Fibroblast of lung (primary cell): ENCODE results near the gene WDPCP. TPM values are rescaled to one million over a fixed set of nuclear protein-coding genes. Genes with fewer than 3 reads are reported as not detected.

Experiments
- DNase-seq, 2 donors: peaks; one replicate each; pipeline versions ENCODE4 v3.0.0 to v3.0.0-alpha.2; 2010; ENCODE audit warnings: low read depth in 2 of 2
- H2AFZ ChIP-seq: 2 replicates; pipeline ENCODE4 v1.5.1; 2012; ENCODE audit warnings: low read length, control low read depth, inconsistent platforms
- H3K27ac ChIP-seq: 2 replicates; pipeline ENCODE4 v1.5.1; 2011; ENCODE audit warnings: low read length, control low read depth; ENCODE audit not compliant: insufficient read depth
- H3K27me3 ChIP-seq: 2 replicates; pipeline ENCODE4 v1.5.1; 2011; ENCODE audit warnings: mild to moderate bottlenecking, low read length; ENCODE audit not compliant: control insufficient read depth, insufficient read depth
- H3K36me3 ChIP-seq: 2 replicates; pipeline ENCODE4 v1.5.1; 2011; ENCODE audit warnings: low read length; ENCODE audit not compliant: control insufficient read depth, insufficient read depth
- H3K4me1 ChIP-seq: 2 replicates; pipeline ENCODE4 v1.5.1; 2011; ENCODE audit warnings: low read length; ENCODE audit not compliant: control insufficient read depth, insufficient read depth; ENCODE audit errors: extremely low read depth
- H3K4me2 ChIP-seq: 2 replicates; pipeline ENCODE4 v1.5.1; 2011; ENCODE audit warnings: low read length, control low read depth; ENCODE audit not compliant: insufficient read depth; ENCODE audit errors: extremely low read depth
- H3K4me3 ChIP-seq, 4 experiments: fragments of 200-600 bp in 1 of 4; sonication (generic) in 1 of 4; replicated peaks in 1 of 4; 2 replicates each; pipeline ENCODE4 v1.5.1; 2011 to 2016; ENCODE audit warnings: low read length in 4 of 4, low read depth in 3 of 4, mild to moderate bottlenecking in 3 of 4, control low read depth in 2 of 4, inconsistent platforms in 1 of 4, mixed read lengths in 1 of 4; ENCODE audit not compliant: insufficient read depth in 1 of 4; ENCODE audit errors: control extremely low read depth in 1 of 4
- H3K79me2 ChIP-seq: 2 replicates; pipeline ENCODE4 v1.5.1; 2012; ENCODE audit warnings: mild to moderate bottlenecking, low read length, inconsistent platforms; ENCODE audit not compliant: control insufficient read depth, insufficient read depth
- H3K9ac ChIP-seq: 2 replicates; pipeline ENCODE4 v1.5.1; 2011; ENCODE audit warnings: mild to moderate bottlenecking, low read length, control low read depth; ENCODE audit not compliant: insufficient read depth
- H3K9me3 ChIP-seq: 2 replicates; pipeline ENCODE4 v1.5.1; 2012; ENCODE audit warnings: low read depth, low read length; ENCODE audit not compliant: control insufficient read depth, insufficient read depth
- H4K20me1 ChIP-seq: 2 replicates; pipeline ENCODE4 v1.5.1; 2011; ENCODE audit warnings: low read length; ENCODE audit not compliant: control insufficient read depth, insufficient read depth; ENCODE audit errors: extremely low read depth
- EZH2 ChIP-seq: IDR thresholded peaks from 2 replicates; pipeline ENCODE4 v1.5.1; 2012; ENCODE audit warnings: low read length, control low read depth, mild to moderate bottlenecking; ENCODE audit errors: missing control alignments
- polyA plus RNA-seq, 2 donors: library from polyadenylated mRNA; depleted of rRNA in 1 of 2; stranded (reverse) in 1 of 2; unstranded in 1 of 2; fragments of >200 nt; gene quantifications; 2 replicates each; pipeline ENCODE4 v1.2.1, GENCODE V29; 2011 to 2012; ENCODE audit warnings: missing spikeins in 1 of 2
- total RNA-seq: library from RNA; depleted of rRNA; stranded (reverse); fragments of >200 nt; gene quantifications from 2 replicates; pipeline ENCODE4 v1.2.1, GENCODE V29; 2014
- TF ChIP-seq, protein P1 (sequence below), 2 donors: IDR thresholded peaks in 1 of 2; conservative IDR thresholded peaks in 1 of 2; 1 replicate in 1 of 2; 2 replicates in 1 of 2; pipeline ENCODE4 v1.5.1; 2011 to 2012; ENCODE audit warnings: low read length in 2 of 2, control low read depth in 1 of 2, inconsistent platforms in 1 of 2, low read depth in 1 of 2, mild to moderate bottlenecking in 1 of 2

WDPCP gene
- total and polyA plus RNA-seq, 2 donors (not counting 1 experiment from before 2014, with no cell fraction given), result 5.2 to 8.4 TPM

DNA sequence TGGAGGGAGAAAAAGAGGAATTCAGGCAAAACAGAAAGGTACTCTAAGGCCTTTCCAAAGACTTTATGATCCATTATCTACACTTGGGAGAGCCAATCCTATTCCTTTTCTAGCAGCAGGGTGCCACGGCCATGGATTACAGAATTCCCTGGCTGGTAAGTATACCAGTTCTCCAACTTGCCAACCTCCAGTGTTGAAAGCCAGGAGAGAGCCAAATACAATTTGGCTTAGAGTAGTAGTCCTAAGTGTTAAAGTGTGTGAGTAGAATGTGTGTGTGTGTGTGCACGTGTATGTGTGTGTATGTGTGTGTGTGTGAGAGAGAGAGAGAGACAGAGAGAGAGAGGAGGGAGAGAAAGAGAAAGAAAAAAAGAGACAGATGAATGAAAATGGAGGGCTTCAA is 43.3 kb downstream of the WDPCP start:
- Histone ChIP-seq H3K4me1 (no peaks in the 10 kb centered on the region), H3K79me2 (no peaks in the 10 kb centered on the region), H3K9me3 (no peaks in the 10 kb centered on the region), H3K27ac (no peak overlapping the region), H4K20me1 (no peaks in the 10 kb centered on the region), H3K9ac (no peak overlapping the region), H3K36me3 (no peaks in the 10 kb centered on the region), H3K4me2 (no peak overlapping the region), H3K4me3 (no peak overlapping the region), H2AFZ (no peak overlapping the region), H3K27me3 (no peaks in the 10 kb centered on the region)
- TF ChIP-seq EZH2, result no peak
- TF ChIP-seq, protein P1, sequence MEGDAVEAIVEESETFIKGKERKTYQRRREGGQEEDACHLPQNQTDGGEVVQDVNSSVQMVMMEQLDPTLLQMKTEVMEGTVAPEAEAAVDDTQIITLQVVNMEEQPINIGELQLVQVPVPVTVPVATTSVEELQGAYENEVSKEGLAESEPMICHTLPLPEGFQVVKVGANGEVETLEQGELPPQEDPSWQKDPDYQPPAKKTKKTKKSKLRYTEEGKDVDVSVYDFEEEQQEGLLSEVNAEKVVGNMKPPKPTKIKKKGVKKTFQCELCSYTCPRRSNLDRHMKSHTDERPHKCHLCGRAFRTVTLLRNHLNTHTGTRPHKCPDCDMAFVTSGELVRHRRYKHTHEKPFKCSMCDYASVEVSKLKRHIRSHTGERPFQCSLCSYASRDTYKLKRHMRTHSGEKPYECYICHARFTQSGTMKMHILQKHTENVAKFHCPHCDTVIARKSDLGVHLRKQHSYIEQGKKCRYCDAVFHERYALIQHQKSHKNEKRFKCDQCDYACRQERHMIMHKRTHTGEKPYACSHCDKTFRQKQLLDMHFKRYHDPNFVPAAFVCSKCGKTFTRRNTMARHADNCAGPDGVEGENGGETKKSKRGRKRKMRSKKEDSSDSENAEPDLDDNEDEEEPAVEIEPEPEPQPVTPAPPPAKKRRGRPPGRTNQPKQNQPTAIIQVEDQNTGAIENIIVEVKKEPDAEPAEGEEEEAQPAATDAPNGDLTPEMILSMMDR (conservative IDR thresholded peaks at IDR 0.05 in 1 of 2, IDR thresholded peaks at IDR 0.05 in 1 of 2; ENCODE audit: low read depth in 1 of 2, low read length in 2 of 2), result no peak
- DNase-seq, result no peak

DNA sequence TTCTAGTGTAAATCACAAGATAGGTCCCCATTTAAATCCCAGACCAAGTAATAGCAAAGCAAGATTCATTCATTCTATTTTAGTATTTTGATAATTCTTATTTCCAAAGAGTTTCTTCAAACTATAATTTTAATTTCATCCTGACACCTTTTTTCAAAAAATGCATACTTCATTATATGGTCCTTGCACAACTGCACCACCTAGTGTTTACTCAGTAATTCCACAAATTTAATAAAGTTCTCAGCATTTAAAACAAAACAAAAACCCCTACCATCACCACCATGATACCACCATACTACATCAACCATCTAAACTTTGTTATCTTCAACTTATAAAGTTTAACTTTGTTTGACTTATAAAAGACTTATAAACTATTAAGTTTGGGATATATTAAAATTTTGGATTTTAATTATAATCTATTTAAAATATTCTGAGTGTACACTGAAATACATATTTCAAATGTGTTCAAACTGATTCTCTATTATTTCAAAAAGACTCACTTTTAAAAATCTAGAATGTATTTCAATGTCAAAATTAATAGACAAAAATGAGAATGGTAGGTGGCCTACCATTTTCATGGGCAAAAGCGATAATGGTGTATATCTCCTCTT is 44.2 kb downstream of the WDPCP start:
- Histone ChIP-seq H3K36me3 (no peaks in the 10 kb centered on the region), H3K27me3 (no peaks in the 10 kb centered on the region), H3K4me1 (no peaks in the 10 kb centered on the region), H4K20me1 (no peaks in the 10 kb centered on the region), H3K9me3 (no peaks in the 10 kb centered on the region), H3K27ac (no peak overlapping the region), H2AFZ (no peak overlapping the region), H3K4me2 (no peak overlapping the region), H3K9ac (no peak overlapping the region), H3K79me2 (no peaks in the 10 kb centered on the region), H3K4me3 (no peak overlapping the region)
- peak; percentile 9 to 30 for DNase-seq
- no peak for TF ChIP-seq EZH2
- TF ChIP-seq, protein P1 (conservative IDR thresholded peaks at IDR 0.05 in 1 of 2, IDR thresholded peaks at IDR 0.05 in 1 of 2; ENCODE audit: low read depth in 1 of 2, low read length in 2 of 2), result peak; percentile 5 to 54

DNA sequence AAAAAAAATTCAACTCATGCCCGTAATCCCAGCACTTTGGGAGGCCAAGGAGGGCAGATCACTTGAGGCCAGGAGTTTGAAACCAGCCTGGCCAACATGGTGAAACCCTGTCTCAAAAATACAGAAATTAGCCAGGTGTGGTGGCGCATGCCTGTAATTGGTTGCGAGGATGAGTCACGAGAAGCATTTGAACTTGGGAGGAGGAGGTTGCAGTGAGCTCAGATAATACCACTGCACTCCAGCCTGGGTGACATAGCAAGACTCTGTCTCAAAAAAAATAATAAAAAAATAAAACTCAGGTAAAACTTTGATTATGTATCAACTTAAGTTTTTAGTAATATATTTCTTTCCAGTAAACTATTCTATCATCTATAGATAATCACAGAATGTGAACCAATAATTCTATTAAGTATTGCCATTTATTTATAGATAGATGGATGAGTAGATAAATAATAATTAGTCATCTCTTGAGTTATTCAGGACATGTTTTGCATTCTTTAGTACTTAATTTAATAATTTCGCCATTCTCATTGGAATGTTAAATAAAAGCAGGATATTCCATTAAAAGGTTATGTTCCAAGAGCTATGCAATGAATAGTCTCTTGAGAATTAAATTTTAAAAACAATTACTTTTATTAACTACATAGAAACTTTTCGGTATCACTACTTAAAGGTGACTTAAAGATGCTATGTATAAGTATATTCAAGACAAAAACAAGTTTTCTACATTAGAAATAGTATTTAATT is 48.7 kb downstream of the WDPCP start:
- Histone ChIP-seq H3K4me2 (no peak overlapping the region), H3K9me3 (no peaks in the 10 kb centered on the region), H3K27me3 (no peaks in the 10 kb centered on the region), H3K9ac (no peak overlapping the region), H3K4me3 (no peak overlapping the region), H3K4me1 (no peaks in the 10 kb centered on the region), H2AFZ (no peak overlapping the region), H3K27ac (no peak overlapping the region), H3K79me2 (no peaks in the 10 kb centered on the region), H4K20me1 (no peaks in the 10 kb centered on the region), H3K36me3 (no peaks in the 10 kb centered on the region)
- DNase-seq, result no peak
- TF ChIP-seq, protein P1 (conservative IDR thresholded peaks at IDR 0.05 in 1 of 2, IDR thresholded peaks at IDR 0.05 in 1 of 2; ENCODE audit: low read depth in 1 of 2, low read length in 2 of 2), result no peak
- no peak for TF ChIP-seq EZH2
